GM18498 (cell line): ENCODE results near the gene PUS1.

Experiments
- ATAC-seq: cut with Tn5 transposase; IDR thresholded peaks from one replicate; pipeline ENCODE4 v1.9.1; 2021; ENCODE audit warnings: mild to moderate bottlenecking, moderate library complexity; ENCODE audit not compliant: unreplicated experiment

PUS1 gene

DNA sequence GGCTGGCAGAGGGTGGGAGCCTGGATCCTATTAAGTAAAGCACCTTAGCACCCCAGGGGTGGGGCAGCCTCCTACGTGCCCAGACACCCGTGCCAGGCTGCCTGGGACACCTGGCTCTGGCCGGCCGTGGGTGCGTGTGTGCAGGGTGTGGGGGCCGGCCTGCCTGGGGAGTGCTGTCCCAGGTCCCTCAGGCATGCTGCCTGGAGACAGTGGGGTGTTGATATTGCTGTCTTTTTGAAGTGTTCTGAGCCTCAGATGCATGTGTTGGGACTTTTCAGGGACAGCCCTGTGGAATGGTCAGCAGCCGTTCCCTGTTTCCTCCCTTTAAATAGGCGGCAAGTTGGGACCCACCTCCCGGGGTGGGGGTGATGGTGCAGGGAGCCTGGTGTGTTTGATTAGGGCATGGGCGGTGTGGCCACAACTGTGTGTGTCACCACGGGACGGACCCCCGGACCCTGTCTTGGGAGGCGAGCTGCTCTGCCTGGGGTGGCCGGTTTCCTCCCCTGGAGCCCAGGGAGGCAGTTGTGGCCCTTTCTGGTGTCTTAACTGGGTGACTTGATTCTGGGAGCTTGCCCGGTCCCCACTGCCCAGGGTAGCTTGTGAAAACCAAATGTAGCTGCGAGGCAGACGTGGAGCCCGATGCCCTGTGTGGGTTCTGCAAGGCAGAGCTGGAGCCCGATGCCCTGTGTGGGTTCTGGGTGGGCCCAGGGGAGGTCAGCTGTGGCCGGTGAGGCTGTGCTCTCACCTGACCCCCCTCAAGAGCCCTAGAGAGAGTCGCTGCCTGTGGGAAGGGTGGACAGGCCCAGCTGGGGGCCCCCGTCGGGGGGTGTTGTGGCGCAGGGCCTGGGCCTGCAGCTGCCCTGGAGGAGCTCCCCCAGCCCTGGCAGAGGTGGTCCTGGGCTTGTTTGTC, 26.5 kb upstream of the PUS1 start:
- no peak for ATAC-seq

DNA sequence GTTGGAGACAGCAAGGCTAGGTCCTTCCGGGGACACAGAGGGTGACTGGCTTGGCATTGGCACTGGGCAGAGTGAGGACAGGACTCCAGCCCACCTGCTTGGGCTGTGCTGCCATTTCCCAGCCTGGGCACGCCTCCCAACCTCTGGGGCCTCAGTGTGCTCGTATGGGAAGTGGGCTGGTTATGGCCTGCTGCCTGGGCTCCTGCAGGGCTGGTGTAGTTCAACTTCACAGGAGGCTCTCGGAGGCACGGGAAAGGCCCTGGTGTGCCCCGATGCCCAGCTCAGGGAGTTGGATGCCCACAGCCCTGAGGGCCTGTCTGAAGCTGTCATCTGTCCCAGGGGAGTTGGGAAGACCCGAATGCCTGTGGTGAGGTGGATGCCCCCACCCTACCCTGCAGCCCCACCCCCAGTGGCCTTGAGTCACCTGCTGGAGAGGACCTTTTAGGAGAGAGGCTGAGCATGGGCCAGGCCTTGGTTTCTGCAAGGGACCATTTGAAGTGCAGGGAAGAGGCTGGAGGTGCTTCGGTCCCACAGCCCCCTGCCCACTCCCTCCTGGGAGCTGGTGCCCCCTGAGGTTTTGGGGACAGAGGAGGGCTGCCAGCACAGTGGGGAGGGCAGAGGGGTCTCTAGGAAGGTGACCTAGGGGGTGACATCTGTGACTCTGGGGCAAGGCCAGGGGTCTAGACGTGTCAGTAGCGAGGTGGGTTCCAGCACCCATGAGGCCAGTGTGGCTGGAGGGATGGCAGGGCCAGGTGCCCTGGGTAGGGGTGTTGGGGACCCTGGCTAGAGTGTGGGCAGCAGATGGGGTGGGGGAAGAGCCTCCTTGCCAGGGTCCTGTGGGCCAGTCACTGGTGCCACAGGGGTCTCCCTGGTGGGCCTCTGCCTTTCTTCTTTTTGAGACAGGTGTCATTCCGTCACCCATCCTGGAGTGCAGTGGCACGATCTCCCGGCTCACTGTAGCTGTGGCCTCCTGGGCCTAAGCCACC, 25.5 kb upstream of the PUS1 start:
- ATAC-seq = no peak

- ATAC-seq = no peak
Observed at GRCh38 chr12:131904346-131904745, 24.7 kb upstream of the PUS1 start.

DNA sequence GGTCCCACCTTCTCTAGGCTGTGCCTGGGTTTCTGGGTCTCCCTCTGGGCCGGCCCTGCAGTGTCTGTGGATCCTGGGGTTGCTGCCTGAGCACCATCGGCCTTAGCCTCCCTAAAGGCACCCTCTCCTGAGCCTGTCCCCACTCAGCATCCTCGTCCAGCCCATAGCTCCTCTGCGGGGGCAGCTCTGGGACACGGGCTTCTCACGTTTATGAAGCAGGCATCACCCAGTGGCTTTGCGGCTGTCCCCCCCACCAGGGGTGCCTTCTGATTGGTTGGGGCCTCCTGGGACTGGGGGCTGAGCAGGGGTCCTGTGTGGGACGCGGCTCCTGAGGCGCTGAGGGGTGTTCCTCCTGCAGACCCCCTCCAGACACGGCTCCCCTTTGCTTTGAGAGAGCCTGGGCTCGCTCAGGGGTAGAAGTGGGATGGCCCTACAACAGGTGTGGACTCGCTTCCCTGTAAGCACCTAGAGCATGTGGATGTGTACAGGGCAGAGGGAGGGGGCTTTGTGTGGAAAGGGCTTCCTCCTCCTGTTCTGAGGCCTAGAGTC, 23.9 kb upstream of the PUS1 start:
- ATAC-seq = no peak

- no peak for ATAC-seq
Observed at GRCh38 chr12:131905630-131906091, 23.4 kb upstream of the PUS1 start.

- ATAC-seq = no peak
Observed at GRCh38 chr12:131907379-131908091, 21.5 kb upstream of the PUS1 start.

DNA sequence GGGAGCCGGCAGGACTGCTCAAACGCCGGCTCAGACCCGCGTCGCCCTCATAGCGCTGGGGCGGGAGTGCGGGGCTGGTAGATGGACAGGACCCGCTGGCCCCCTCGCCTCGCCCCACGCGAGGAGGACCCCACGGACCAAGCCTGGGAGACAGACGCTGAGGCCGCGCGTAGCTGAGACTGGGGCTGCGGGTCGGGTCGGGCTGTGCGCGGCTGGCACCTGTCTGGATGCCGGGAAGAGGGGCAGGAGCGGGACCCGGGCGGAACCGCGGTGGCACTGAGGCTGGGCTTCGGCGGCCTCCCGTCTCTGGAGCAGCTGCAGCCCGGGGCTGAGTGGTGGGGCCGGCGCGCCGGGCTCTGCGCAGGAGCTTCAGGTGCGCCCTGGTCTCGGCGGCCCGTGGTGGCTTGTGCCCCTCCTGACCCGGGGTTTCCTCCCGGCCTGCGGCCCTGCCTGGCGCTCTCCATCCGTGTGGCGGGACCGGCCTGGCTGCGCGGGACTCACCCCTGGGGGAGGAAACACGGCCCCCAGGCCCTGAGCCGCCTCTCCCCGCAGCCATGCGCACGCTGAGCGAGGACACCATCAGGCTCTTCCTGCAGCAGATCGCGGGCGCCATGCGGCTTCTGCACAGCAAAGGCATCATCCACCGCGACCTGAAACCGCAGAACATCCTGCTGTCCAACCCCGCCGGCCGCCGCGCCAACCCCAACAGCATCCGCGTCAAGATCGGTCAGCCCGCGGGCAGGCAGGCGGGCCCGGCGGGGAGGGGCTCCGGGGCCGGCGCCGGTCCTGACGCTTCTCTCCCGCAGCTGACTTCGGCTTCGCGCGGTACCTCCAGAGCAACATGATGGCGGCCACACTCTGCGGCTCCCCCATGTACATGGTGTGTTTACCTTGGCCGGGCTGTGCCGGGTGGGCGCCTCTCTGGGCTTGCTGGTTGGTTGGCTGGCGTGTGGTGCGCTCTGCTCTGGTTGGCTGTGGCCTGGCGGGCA, 20.7 kb upstream of the PUS1 start:
- no peak for ATAC-seq

DNA sequence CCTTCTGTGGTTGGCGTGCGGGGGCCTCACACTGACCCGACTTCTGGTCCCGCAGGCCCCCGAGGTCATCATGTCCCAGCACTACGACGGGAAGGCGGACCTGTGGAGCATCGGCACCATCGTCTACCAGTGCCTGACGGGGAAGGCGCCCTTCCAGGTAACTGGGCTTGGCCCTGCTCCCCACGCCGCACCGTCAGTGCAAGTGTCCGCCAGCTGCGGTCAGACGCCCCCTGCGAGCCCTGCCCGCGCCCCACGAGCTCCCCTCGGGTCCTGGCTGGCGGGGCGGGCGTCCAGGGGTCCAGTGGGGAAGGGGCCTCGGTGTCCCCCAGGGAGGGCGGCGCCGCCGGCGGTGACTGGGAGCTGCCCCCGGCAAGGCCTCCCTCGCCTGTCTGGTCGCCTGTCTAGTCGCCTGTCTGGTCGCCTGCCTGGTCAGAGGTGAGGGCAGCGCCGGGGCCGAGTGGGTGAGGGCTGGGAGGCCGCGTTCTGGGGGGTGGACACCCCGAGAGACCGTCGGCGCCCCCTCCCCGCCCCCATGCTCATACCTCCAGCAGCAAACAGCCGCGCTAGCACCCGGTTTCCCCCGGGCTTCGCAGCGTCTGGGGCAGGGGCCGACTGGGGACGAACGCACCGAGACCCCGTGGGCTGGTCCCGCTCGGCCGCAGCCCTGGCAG, 19.9 kb upstream of the PUS1 start:
- ATAC-seq = no peak

DNA sequence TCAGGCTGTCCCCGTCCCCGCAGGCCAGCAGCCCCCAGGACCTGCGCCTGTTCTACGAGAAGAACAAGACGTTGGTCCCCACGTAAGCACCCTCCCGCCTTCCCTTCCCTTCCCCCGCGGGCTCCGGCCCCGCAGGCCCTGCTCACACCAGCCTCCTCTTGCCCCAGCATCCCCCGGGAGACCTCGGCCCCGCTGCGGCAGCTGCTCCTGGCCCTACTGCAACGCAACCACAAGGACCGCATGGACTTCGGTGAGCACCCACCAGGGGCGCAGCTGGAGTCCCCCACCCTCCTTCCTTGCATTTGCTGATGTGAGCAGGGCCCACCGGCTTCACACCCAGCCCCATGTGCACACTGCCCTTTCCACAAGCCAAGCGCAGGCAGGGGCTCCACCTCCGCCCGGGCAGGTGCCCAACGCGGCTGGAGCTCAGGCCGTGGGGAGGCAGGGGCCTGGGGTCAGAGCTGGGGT, 19.3 kb upstream of the PUS1 start:
- ATAC-seq = no peak

GRCh38 chr12:131910302-131911027, 18.6 kb upstream of the PUS1 start:
- no peak for ATAC-seq

- ATAC-seq = no peak
Observed at GRCh38 chr12:131911028-131911650, 17.9 kb upstream of the PUS1 start.

DNA sequence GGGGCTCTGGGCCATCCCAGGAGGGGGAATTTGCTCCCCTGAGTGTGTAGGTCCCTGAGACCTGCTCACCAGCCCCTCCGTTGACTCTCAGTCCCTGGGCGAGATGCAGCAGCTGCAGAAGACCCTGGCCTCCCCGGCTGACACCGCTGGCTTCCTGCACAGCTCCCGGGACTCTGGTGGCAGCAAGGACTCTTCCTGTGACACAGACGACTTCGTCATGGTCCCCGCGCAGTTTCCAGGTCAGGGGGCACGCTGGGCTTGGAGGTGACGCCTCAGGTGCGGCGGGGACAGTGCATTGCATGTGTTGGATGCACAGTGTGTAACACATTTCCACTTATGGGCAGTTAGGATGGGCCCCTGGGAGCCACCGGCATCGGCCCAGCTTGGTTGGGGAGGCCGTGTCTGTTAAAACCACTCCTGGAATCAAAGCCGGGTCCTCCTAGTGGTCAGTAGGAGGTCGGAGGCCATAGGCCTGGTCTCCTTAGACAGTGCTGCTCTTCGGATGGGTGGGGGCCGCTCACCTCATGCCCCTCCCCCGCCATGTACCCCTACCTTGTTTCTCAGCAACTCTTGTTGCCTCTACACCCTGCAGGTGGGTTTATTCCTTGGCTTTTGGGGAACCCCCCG, 17.1 kb upstream of the PUS1 start:
- ATAC-seq = no peak

DNA sequence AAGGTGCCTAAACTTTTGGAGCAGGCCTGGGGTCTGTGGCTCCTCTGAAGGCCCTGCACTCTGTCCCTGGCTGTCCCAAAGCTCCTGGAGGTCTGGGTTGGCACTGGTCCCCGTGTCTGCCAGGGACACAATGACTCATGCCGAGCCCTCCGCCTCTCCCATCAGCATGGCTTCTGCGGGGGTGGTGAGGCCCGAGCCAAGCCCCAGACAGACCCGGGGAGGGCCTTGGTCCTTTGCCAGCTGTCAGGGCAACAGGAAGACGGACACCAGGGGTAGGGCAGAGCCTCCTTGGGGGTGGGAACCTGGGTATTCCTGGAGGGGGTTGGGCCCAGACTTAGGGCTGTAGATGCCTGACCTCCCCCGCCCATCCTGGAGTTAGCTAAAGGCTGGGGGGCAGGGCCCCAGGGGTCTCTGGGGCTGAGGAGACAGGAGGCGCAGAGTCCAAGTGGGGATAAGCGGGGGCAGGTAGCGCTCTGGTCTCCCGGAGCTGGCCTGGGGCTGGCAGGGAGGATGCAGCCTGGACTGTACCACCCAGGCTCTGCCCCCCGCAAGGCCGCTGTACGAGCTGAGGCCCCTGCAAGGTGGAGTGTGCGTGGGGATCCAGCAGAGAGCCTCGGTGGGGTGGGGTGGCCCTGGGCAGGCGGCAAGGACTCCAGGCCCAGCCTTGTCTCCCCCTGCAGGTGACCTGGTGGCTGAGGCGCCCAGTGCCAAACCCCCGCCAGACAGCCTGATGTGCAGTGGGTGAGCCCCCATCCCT, 16.4 kb upstream of the PUS1 start:
- ATAC-seq = no peak

DNA sequence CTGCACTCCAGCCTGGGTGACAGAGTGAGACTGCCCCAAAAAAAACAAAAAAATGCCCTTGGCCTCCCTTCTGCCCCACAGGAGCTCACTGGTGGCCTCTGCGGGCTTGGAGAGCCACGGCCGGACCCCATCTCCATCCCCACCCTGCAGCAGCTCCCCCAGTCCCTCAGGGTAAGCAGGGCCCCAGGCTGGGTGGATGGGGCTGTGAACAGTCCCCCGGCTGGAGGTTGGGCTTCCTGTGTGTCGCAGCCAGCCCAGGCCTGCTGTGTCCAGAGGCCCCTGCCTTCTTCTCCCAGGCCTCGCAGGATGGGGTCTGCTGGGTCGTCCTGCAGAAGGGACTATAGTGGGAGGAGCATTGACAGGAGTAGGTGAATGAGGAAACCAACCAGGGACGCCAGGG, 15.4 kb upstream of the PUS1 start:
- ATAC-seq = no peak

GRCh38 chr12:131914179-131914702, 14.8 kb upstream of the PUS1 start:
- ATAC-seq = no peak

GRCh38 chr12:131915000-131915689, 13.9 kb upstream of the PUS1 start:
- ATAC-seq = no peak
